ENCODE measurements around the gene ATN1. TPM values are rescaled to one million over a fixed set of nuclear protein-coding genes. Genes with fewer than 3 reads are reported as not detected.
"Not testable (repeated sequence)": the region's sequence is repeated elsewhere in the genome, so short reads cannot be mapped to it uniquely, and the experiment has no call there.

The ATN1 gene, protein sequence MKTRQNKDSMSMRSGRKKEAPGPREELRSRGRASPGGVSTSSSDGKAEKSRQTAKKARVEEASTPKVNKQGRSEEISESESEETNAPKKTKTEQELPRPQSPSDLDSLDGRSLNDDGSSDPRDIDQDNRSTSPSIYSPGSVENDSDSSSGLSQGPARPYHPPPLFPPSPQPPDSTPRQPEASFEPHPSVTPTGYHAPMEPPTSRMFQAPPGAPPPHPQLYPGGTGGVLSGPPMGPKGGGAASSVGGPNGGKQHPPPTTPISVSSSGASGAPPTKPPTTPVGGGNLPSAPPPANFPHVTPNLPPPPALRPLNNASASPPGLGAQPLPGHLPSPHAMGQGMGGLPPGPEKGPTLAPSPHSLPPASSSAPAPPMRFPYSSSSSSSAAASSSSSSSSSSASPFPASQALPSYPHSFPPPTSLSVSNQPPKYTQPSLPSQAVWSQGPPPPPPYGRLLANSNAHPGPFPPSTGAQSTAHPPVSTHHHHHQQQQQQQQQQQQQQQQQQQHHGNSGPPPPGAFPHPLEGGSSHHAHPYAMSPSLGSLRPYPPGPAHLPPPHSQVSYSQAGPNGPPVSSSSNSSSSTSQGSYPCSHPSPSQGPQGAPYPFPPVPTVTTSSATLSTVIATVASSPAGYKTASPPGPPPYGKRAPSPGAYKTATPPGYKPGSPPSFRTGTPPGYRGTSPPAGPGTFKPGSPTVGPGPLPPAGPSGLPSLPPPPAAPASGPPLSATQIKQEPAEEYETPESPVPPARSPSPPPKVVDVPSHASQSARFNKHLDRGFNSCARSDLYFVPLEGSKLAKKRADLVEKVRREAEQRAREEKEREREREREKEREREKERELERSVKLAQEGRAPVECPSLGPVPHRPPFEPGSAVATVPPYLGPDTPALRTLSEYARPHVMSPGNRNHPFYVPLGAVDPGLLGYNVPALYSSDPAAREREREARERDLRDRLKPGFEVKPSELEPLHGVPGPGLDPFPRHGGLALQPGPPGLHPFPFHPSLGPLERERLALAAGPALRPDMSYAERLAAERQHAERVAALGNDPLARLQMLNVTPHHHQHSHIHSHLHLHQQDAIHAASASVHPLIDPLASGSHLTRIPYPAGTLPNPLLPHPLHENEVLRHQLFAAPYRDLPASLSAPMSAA (N-terminal part only)
- total RNA-seq (2021), result 139 and 144 TPM in 2 replicates
- percentile 76 among the genes with signal in this experiment for Bru-seq, nascent RNA
- BruChase-seq, experiment 1, labeled RNA remaining after a 2-hour chase, result percentile 85 among the genes with signal in this experiment
- percentile 97 among the genes with signal in this experiment for BruChase-seq, experiment 2, labeled RNA remaining after a 6-hour chase
- long read RNA-seq, partial matches to known transcripts, result 286 of 308 reads
- long read RNA-seq, other reads (novel, unspliced or antisense), result 22 of 308 reads

DNA sequence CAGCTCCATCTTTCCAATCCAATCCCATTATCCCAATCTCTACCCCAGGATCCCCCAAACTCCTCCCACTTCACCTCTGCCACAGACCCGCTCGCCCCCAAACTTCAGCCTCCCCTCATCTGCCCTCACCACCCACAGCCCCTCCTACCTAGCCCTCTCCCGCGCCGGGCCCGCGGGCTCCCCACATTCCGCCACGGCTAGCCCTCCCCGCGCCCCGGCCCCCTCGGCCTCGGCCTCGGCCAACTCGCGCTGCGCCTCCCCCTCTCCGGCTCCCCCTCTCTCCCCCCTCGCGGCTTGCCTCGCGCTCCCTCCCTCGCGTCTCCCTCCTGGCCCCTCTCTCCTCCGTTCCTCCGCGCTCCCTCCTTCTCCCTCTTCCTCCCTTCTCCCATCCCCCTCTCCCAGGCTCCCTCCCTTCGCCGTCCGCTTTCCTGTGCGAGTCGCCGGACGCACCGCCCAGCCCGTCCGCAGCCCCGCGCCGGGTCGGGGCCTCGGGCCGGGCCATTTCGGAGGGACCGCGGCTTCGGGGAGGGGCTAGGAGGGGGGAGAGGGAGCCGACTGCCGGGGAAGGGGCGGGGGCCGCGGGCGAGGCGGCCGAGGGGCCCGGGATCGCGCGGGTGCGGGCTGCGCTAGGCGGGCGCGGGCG lies at the start of gene ATN1:
TSS of gene ATN1 (plus strand) at position 581 of the 643 bp plus-strand sequence. CDS start 6,043 bp downstream, outside the sequence.
- intact Hi-C loops (cut with micrococcal nuclease; ENCODE audit: unreplicated experiment), result no loop called here
- TF ChIP-seq EZH2 (IDR thresholded peaks at IDR 0.05; ENCODE audit: borderline replicate concordance, low read depth, low read length, poor library complexity, severe bottlenecking), result no peak
- TF ChIP-seq, protein P1, sequence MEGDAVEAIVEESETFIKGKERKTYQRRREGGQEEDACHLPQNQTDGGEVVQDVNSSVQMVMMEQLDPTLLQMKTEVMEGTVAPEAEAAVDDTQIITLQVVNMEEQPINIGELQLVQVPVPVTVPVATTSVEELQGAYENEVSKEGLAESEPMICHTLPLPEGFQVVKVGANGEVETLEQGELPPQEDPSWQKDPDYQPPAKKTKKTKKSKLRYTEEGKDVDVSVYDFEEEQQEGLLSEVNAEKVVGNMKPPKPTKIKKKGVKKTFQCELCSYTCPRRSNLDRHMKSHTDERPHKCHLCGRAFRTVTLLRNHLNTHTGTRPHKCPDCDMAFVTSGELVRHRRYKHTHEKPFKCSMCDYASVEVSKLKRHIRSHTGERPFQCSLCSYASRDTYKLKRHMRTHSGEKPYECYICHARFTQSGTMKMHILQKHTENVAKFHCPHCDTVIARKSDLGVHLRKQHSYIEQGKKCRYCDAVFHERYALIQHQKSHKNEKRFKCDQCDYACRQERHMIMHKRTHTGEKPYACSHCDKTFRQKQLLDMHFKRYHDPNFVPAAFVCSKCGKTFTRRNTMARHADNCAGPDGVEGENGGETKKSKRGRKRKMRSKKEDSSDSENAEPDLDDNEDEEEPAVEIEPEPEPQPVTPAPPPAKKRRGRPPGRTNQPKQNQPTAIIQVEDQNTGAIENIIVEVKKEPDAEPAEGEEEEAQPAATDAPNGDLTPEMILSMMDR (conservative IDR thresholded peaks at IDR 0.05; ENCODE audit: low read depth, low read length), result no peak
- Histone ChIP-seq H3K9me3 (ENCODE audit: low read depth, low read length, poor library complexity, severe bottlenecking) (no peaks in the 10 kb centered on the region), H3K27ac (ENCODE audit: low read depth, low read length, poor library complexity, severe bottlenecking) (peak within 1 kb of the TSS; percentile 95), H3K36me3 (ENCODE audit: insufficient read depth, low read length, poor library complexity, severe bottlenecking) (peaks cover 12% of the 10 kb centered on the region), H3K4me1 (ENCODE audit: insufficient read depth, low read length, poor library complexity, severe bottlenecking) (peaks cover 39% of the 10 kb centered on the region), H3K27me3 (replicated peaks; ENCODE audit: insufficient read depth, low read depth, low read length, poor library complexity) (no peaks in the 10 kb centered on the region), H3K4me3 (ENCODE audit: low read depth, low read length, poor library complexity, severe bottlenecking) (peak within 1 kb of the TSS; percentile 99)
- CTCF ChIA-PET, result interaction anchor here (0.6 to 0.9 kb wide), 3 partner anchors 12 to 54 kb away, joined by 3 to 4 read pairs (median 3); partner anchors contain the start of gene SPSB2
- POLR2A ChIA-PET (ENCODE audit: low non-redundant PET), result interaction anchor here (1.0 kb wide), 1 partner anchor 1186 kb away, joined by 4 read pairs; no protein-coding TSS in a partner anchor
- DNase-seq (ENCODE audit: low spot score), result peak; percentile 83
- BruUV-seq (replicated peaks), result no TSS peak

DNA sequence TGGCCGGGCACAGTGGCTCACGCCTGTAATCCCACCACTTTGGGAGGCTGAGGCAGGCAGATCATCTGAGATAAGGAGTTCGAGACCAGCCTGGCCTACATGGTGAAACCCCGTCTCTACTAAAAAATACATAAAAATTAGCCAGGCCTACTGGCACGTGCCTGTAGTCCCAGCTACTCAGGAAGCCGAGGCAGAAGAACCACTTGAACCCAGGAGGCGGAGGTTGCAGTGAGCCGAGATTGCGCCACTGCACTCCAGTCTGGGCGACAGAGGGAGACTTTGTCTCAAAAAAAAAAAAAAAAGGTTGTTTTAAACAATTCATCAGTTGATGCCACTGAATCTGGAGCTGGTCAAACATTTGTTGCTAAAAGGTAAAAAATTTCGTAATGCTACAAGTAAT lies 47.9 kb upstream of the ATN1 start:
- DNase-seq (ENCODE audit: low spot score); POLR2A ChIA-PET (ENCODE audit: low non-redundant PET); H3K9me3 ChIP-seq (ENCODE audit: low read depth, low read length, poor library complexity, severe bottlenecking): not testable (repeated sequence)

DNA sequence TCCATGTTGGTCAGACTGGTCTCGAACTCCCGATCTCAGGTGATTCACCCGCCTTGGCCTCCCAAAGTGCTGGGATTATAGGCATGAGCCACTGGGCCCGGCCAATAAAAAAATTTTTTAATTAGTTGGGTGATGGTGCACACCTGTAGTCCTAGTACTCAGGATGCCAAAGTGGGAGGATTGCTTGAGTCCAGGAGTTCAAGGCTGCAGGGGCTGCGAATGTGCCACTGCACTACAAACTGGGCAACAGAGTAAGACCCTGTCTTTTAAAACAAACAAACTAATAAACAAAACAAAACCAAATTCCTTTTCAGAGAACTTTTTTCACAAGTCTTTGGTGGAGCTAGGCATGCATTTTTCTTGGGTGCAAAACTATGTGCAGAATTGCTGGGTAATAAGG lies 44.5 kb upstream of the ATN1 start:
- intact Hi-C loops (cut with micrococcal nuclease; ENCODE audit: unreplicated experiment), result loop anchor here (5.0 kb wide), 1 partner anchor 849 kb away; no protein-coding TSS in a partner anchor

More for the DNA sequence above, 47.9 kb upstream of the ATN1 start:
- H3K4me3 ChIP-seq (ENCODE audit: low read depth, low read length, poor library complexity, severe bottlenecking); BruUV-seq (replicated peaks); H3K4me1 ChIP-seq (ENCODE audit: insufficient read depth, low read length, poor library complexity, severe bottlenecking); H3K36me3 ChIP-seq (ENCODE audit: insufficient read depth, low read length, poor library complexity, severe bottlenecking); H3K27me3 ChIP-seq (replicated peaks; ENCODE audit: insufficient read depth, low read depth, low read length, poor library complexity); H3K27ac ChIP-seq (ENCODE audit: low read depth, low read length, poor library complexity, severe bottlenecking); CTCF ChIA-PET: not testable (repeated sequence)
- intact Hi-C loops (cut with micrococcal nuclease; ENCODE audit: unreplicated experiment), result loop anchor here (5.0 kb wide), 1 partner anchor 852 kb away; no protein-coding TSS in a partner anchor

More for the DNA sequence above, 44.5 kb upstream of the ATN1 start:
- H3K4me3 ChIP-seq (ENCODE audit: low read depth, low read length, poor library complexity, severe bottlenecking), result no peak overlapping the region
- no TSS peak for BruUV-seq (replicated peaks)
- no peak overlapping the region for H3K27ac ChIP-seq (ENCODE audit: low read depth, low read length, poor library complexity, severe bottlenecking)
- H3K27me3 ChIP-seq (replicated peaks; ENCODE audit: insufficient read depth, low read depth, low read length, poor library complexity), result no peaks in the 10 kb centered on the region
- no peak for TF ChIP-seq EZH2 (IDR thresholded peaks at IDR 0.05; ENCODE audit: borderline replicate concordance, low read depth, low read length, poor library complexity, severe bottlenecking)
- TF ChIP-seq, protein P1 (conservative IDR thresholded peaks at IDR 0.05; ENCODE audit: low read depth, low read length), result no peak
- no peak for DNase-seq (ENCODE audit: low spot score)
- H3K36me3 ChIP-seq (ENCODE audit: insufficient read depth, low read length, poor library complexity, severe bottlenecking), result no peaks in the 10 kb centered on the region
- no peaks in the 10 kb centered on the region for H3K4me1 ChIP-seq (ENCODE audit: insufficient read depth, low read length, poor library complexity, severe bottlenecking)
- POLR2A ChIA-PET (ENCODE audit: low non-redundant PET), result no interaction called here
- no peaks in the 10 kb centered on the region for H3K9me3 ChIP-seq (ENCODE audit: low read depth, low read length, poor library complexity, severe bottlenecking)
- CTCF ChIA-PET, result interaction anchor here (2.3 kb wide), 1 partner anchor 11 kb away, joined by 10 read pairs; the partner anchor contains the start of gene SPSB2

All from A673 (cell line).